ENCODE results near the gene ATPAF1.
"Not testable (repeated sequence)": the region's sequence is repeated elsewhere in the genome, so short reads cannot be mapped to it uniquely, and the experiment has no call there.

Gene ATPAF1

GRCh38 chr1:46655848-46656247 lies 12.3 kb downstream of the ATPAF1 start:
- no peak for TF ChIP-seq CTCF (IDR thresholded peaks at IDR 0.05)
- DNase-seq (ENCODE audit: low spot score) = no peak
- H3K4me3 ChIP-seq = no peak overlapping the region
- no peak overlapping the region for H3K27ac ChIP-seq

GRCh38 chr1:46654698-46655097 lies 13.5 kb downstream of the ATPAF1 start:
- not testable (repeated sequence) for DNase-seq (ENCODE audit: low spot score); H3K27ac ChIP-seq; H3K4me3 ChIP-seq

GRCh38 chr1:46654012-46654411 lies 14.2 kb downstream of the ATPAF1 start:
- peak overlapping the region; percentile 64 to 65 for H3K27ac ChIP-seq
- TF ChIP-seq CTCF (IDR thresholded peaks at IDR 0.05) = no peak
- no peak for DNase-seq (ENCODE audit: low spot score)
- H3K4me3 ChIP-seq = peak overlapping the region; percentile 48

GRCh38 chr1:46653405-46653958 lies 14.7 kb downstream of the ATPAF1 start:
- Histone ChIP-seq H3K27ac (peak overlapping the region; percentile 64 to 65), H3K4me3 (peak overlapping the region; percentile 48)
- no peak for DNase-seq (ENCODE audit: low spot score)
- TF ChIP-seq CTCF (IDR thresholded peaks at IDR 0.05) = no peak

- TF ChIP-seq CTCF (IDR thresholded peaks at IDR 0.05) = no peak
- Histone ChIP-seq H3K27ac (peak overlapping the region in 1 of 2 donors; percentile 64), H3K4me3 (no peak overlapping the region)
- no peak for DNase-seq (ENCODE audit: low spot score)
These were observed 15.7 kb downstream of the ATPAF1 start for GRCh38 chr1:46652321-46653100.

GRCh38 chr1:46651152-46651551 lies 17.0 kb downstream of the ATPAF1 start:
- not testable (repeated sequence) for DNase-seq (ENCODE audit: low spot score); H3K27ac ChIP-seq

GRCh38 chr1:46650491-46650890 lies 17.7 kb downstream of the ATPAF1 start:
- no peak for TF ChIP-seq CTCF (IDR thresholded peaks at IDR 0.05)
- H3K4me3 ChIP-seq = no peak overlapping the region
- no peak overlapping the region for H3K27ac ChIP-seq
- DNase-seq (ENCODE audit: low spot score) = no peak

More at GRCh38 chr1:46651152-46651551, 17.0 kb downstream of the ATPAF1 start:
- not testable (repeated sequence) for H3K4me3 ChIP-seq

GRCh38 chr1:46649764-46650163 lies 18.4 kb downstream of the ATPAF1 start:
- TF ChIP-seq CTCF (IDR thresholded peaks at IDR 0.05) = no peak
- DNase-seq (ENCODE audit: low spot score) = no peak
- no peak overlapping the region for H3K4me3 ChIP-seq
- no peak overlapping the region for H3K27ac ChIP-seq

Data from coronary artery (tissue), 2 donors.